Activated CD4-positive, alpha-beta T cell treated with anti-CD3 and anti-CD28 coated beads, Interleukin-2, amount 50 U/mL, for 4 hours (primary cell): ENCODE data around the gene LASP1.
A peak's percentile ranks its signal among the peaks of the same experiment; 100 is the strongest.
"Not testable (repeated sequence)": the region's sequence is repeated elsewhere in the genome, so short reads cannot be mapped to it uniquely, and the experiment has no call there.

Experiments
- DNase-seq, 2 experiments: peaks; one replicate each; pipeline ENCODE4 v3.0.0-alpha.2; 2020

LASP1 gene

DNA sequence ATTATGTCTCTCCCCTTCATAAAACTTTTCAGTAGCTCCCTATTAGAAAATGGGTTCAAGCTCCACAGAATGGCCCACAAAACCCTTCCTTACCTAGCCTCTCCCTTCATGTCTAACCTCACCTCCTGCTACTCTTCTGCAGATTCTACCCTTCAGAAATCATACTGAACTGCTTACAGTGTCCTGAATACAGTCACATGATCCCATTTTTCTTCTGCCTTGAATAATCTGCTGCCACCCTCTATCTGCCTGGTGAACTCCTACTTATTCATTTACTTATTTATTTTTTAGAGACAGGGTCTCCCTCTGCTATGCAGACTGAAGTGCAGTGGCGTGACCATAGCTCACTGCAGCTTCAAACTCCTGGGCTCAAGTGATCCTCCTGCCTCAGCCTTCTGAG lies 70.5 kb downstream of the LASP1 start:
- DNase-seq: no peak

DNA sequence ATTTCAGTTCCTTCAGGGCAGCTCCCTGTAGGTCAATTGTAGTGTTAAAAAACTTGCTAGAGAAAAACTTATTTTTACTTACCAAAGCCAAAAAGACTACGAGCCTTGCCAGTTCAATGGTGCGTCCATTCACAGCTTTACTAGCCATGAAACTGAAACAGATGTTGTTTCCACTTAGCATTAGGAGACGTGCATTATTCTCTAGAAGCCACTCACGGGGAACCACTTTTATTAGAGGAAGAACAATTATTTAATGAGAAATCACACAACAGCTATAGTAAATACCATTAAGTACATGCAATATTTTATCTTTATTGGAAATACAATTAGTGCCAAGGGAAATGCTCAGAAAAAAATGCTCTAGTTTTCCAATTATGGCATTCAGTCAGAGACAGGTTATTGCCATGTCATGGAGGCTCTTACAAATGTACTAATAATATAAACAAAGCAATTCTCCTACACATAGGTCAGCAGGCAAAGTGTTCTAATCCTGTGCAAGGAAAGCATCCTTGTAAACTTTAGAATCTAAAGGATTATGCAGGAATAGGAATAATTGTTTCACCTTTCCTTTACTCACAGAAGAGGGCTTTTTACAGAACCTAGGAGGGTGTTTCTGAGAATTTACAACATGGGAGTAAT lies 73.0 kb downstream of the LASP1 start:
- DNase-seq: no peak

- no peak for DNase-seq
Observed at GRCh38 chr17:38943607-38944006, 73.7 kb downstream of the LASP1 start.

DNA sequence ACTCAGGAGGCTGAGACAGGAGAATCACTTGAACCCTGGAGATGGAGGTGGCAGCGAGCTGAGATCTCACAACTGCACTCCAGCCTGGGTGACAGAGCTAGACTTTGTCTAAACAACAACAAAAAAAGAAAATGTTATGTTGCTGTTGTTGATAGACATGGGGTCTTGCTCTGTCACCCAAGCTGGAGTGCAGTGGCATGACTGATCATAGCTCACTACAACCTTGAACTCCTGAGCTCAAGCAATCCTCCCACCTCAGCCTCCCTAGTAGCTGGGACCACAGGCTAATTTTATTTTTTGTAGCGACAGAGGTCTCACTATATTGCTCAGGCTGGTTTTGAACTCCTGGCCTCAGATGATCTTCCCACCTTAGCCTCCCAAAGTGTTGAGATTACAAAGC lies 77.3 kb downstream of the LASP1 start:
- DNase-seq: no peak

- DNase-seq: not testable (repeated sequence)
Observed at GRCh38 chr17:38953800-38954199, 83.9 kb downstream of the LASP1 start.

GRCh38 chr17:38958326-38958725 lies 88.5 kb downstream of the LASP1 start:
- no peak for DNase-seq

DNA sequence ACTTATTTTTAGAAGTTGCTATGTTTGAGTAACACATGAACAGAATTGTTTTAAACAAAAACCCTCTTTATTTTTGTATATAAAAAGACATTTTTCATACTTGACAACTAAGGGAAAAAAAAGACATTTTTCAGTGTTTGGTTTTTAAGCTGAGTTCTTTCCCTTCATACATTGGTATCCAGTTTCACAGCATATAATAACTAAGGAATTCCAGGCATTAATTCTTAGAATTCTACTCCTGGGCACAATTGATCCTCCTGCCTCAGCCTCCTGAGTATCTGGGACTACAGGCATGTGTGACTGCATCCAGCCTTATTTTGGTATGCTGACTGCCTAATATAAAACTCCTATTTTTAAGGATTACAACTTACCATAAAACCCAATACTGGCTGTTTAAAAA lies 88.9 kb downstream of the LASP1 start:
- no peak for DNase-seq

- DNase-seq: no peak
Observed at GRCh38 chr17:38959508-38959907, 89.7 kb downstream of the LASP1 start.

GRCh38 chr17:38960402-38960801 lies 90.5 kb downstream of the LASP1 start:
- no peak for DNase-seq

- no peak for DNase-seq
Observed at GRCh38 chr17:38961413-38961812, 91.6 kb downstream of the LASP1 start.

- peak; percentile 78 to 84 for DNase-seq
Observed at GRCh38 chr17:38967290-38967738, 97.5 kb downstream of the LASP1 start, which contains the start of gene FBXO47. Gene FBXO47, minus strand, starts transcription at chr17:38967403. Its CDS starts 4,378 bp downstream, at chr17:38963025.

DNA sequence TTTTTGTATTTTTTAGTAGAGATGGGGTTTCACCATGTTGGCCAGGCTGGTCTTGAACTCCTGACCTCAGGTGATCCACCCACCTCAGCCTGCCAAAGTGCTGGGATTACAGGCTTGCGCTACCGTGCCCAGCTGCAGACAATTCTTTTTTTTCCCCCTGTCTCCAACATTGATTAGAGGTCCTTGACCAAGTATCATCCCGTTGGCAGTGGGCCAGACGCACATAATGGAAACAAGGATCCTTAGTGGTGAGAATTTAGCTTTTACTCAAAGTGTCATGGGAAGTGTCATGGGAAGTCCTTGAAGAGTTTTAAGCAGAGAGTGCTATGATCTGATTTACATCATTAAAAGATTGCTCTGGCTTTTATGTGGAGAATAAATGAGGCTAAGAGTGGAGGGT lies 99.4 kb downstream of the LASP1 start:
- no peak for DNase-seq

- no peak for DNase-seq
Observed at GRCh38 chr17:38970128-38970527, 100.3 kb downstream of the LASP1 start.

DNA sequence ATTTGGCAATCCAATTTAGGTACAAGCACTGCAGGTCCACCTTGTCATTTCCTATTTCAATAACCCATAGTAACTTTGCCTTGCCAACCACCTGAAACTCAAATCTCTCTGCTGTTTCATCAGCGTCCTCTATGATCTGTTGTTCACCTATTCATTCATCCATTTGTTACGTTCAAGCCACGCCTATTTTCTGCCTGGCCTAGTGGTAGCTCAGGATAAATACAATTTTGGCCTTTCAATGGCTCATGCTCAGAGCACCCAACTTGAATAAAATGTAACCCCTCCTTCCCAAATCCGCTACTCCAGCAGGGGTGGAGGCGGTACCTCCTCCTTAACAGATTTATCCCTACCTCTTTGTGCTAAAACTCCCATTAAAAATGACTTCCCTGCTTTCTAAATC lies 100.9 kb downstream of the LASP1 start:
- no peak for DNase-seq
